Upper lobe of left lung (tissue), 6 donors: ENCODE results near the gene SCNN1B. TPM values are rescaled to one million over a fixed set of nuclear protein-coding genes. Genes with fewer than 3 reads are reported as not detected.

ENCODE experiments used
- ATAC-seq, 2 donors: fragments of 200-7000 bp; cut with Tn5 transposase; one replicate each; pipeline ENCODE4 v1.9.1; 2022; ENCODE audit warnings: mild to moderate bottlenecking in 2 of 2, moderate library complexity in 2 of 2; ENCODE audit not compliant: low FRiP score in 2 of 2
- DNase-seq, 2 donors: peaks; one replicate each; pipeline ENCODE4 v3.0.0-alpha.2; 2019 to 2020
- H3K27ac ChIP-seq, 4 donors: fragments of 200-600 bp; sonication (generic); one replicate each; pipeline ENCODE4 v1.5.1; 2016 to 2019
- H3K27me3 ChIP-seq, 4 donors: fragments of 200-600 bp; sonication (generic); one replicate each; pipeline ENCODE4 v1.5.1; 2017 to 2019
- H3K36me3 ChIP-seq, 4 donors: fragments of 200-600 bp; sonication (generic); one replicate each; pipeline ENCODE4 v1.5.1; 2016 to 2019
- H3K4me1 ChIP-seq, 4 donors: fragments of 200-600 bp; sonication (generic); one replicate each; pipeline ENCODE4 v1.5.1; 2018 to 2019
- H3K4me3 ChIP-seq, 4 donors: fragments of 200-600 bp; sonication (generic); one replicate each; pipeline ENCODE4 v1.5.1; 2017 to 2019; ENCODE audit warnings: mild to moderate bottlenecking in 2 of 4, moderate library complexity in 1 of 4
- H3K9me3 ChIP-seq, 4 donors: fragments of 200-600 bp; sonication (generic); one replicate each; pipeline ENCODE4 v1.5.1; 2018 to 2019
- CTCF ChIP-seq, 6 experiments: fragments of 450-650 bp in 4 of 6; fragments of 200-600 bp in 2 of 6; sonication (generic) in 2 of 6; IDR thresholded peaks; one replicate each; pipeline ENCODE4 v1.5.1; 2016 to 2019; ENCODE audit warnings: antibody characterized with exemption in 6 of 6
- EP300 ChIP-seq, 4 donors: sonication (generic); formaldehyde crosslinking; IDR thresholded peaks; one replicate each; pipeline ENCODE4 v1.5.1; 2017; ENCODE audit warnings: antibody characterized with exemption in 4 of 4, control low read depth in 2 of 4
- POLR2A ChIP-seq, 4 donors: fragments of 450-650 bp; IDR thresholded peaks; one replicate each; pipeline ENCODE4 v1.5.1; 2016 to 2017; ENCODE audit warnings: antibody characterized with exemption in 4 of 4, mild to moderate bottlenecking in 2 of 4
- POLR2AphosphoS5 ChIP-seq, 2 donors: sonication (generic); formaldehyde crosslinking; IDR thresholded peaks; one replicate each; pipeline ENCODE4 v1.5.1; 2017; ENCODE audit warnings: antibody characterized with exemption in 2 of 2
- WGBS, 2 donors: methylation state at CpG; one replicate each; pipeline ENCODE4 v1.1.5; 2017 to 2018; 5-methylcytosine and 5-hydroxymethylcytosine counted together
- total RNA-seq, 6 donors: library from RNA; depleted of rRNA in 4 of 6; stranded (reverse); fragments of >200 nt in 4 of 6; gene quantifications; one replicate each; pipeline versions ENCODE4 v1.1.0 to v1.2.1, GENCODE V29; 2016 to 2021
- donor health status: DM: no; HTN: no; CAD: no; lungs with moderate emphysema.
- donor health status: DM: no; HTN: yes; CAD: no; lungs with severe emphysema.

The SCNN1B gene
- total RNA-seq, 6 donors from 2014 or later: 40.3 to 82.0 (median 56.7) TPM

- H3K27ac ChIP-seq: no peak overlapping the region
- no peaks in the 10 kb centered on the region for H3K36me3 ChIP-seq
- no peak overlapping the region for H3K4me3 ChIP-seq
- ATAC-seq (no peak), DNase-seq (no peak)
- 81 to 88% methylated on average over 4 of the region's 4 CpGs for WGBS, 2 donors
- H3K27me3 ChIP-seq: no peaks in the 10 kb centered on the region
- no peaks in the 10 kb centered on the region for H3K9me3 ChIP-seq
- peaks cover 0 to 5% (median 0%) of the 10 kb centered on the region in 4 donors for H3K4me1 ChIP-seq
- TF ChIP-seq CTCF (IDR thresholded peaks at IDR 0.05) (no peak), POLR2A (IDR thresholded peaks at IDR 0.05) (no peak), EP300 (IDR thresholded peaks at IDR 0.05) (no peak), POLR2AphosphoS5 (IDR thresholded peaks at IDR 0.05) (no peak)
Observed at GRCh38 chr16:23333034-23333579, 31.0 kb downstream of the SCNN1B start.

- H3K4me3 ChIP-seq: no peak overlapping the region
- no peaks in the 10 kb centered on the region for H3K9me3 ChIP-seq
- DNase-seq: no peak
- H3K36me3 ChIP-seq: no peaks in the 10 kb centered on the region
- peaks cover 0 to 5% (median 0%) of the 10 kb centered on the region in 4 donors for H3K4me1 ChIP-seq
- 91 to 92% methylated on average over 7 to 11 of the region's 11 CpGs for WGBS, 2 donors
- H3K27me3 ChIP-seq: no peaks in the 10 kb centered on the region
- no peak for TF ChIP-seq POLR2AphosphoS5 (IDR thresholded peaks at IDR 0.05)
- TF ChIP-seq POLR2A (IDR thresholded peaks at IDR 0.05): no peak
- TF ChIP-seq EP300 (IDR thresholded peaks at IDR 0.05): no peak
- no peak for TF ChIP-seq CTCF (IDR thresholded peaks at IDR 0.05)
- H3K27ac ChIP-seq: peak overlapping the region in 1 of 4 donors; percentile 21
- ATAC-seq: no peak
Observed at GRCh38 chr16:23333831-23334456, 31.8 kb downstream of the SCNN1B start.

- no peak for TF ChIP-seq CTCF (IDR thresholded peaks at IDR 0.05)
- no peak for TF ChIP-seq POLR2AphosphoS5 (IDR thresholded peaks at IDR 0.05)
- no peak for TF ChIP-seq POLR2A (IDR thresholded peaks at IDR 0.05)
- no peak for TF ChIP-seq EP300 (IDR thresholded peaks at IDR 0.05)
- no peak for ATAC-seq
- peaks cover 0 to 5% (median 0%) of the 10 kb centered on the region in 4 donors for H3K4me1 ChIP-seq
Observed at GRCh38 chr16:23334457-23334853, 32.4 kb downstream of the SCNN1B start.

GRCh38 chr16:23334950-23335349 is 32.8 kb downstream of the SCNN1B start:
- Histone ChIP-seq H3K9me3 (no peaks in the 10 kb centered on the region), H3K27me3 (no peaks in the 10 kb centered on the region), H3K27ac (no peak overlapping the region), H3K36me3 (no peaks in the 10 kb centered on the region), H3K4me3 (no peak overlapping the region), H3K4me1 (peaks cover 0 to 5% (median 0%) of the 10 kb centered on the region in 4 donors)
- no peak for ATAC-seq
- WGBS, 2 donors: 44 to 47% methylated on average over 1 of the region's 1 CpG
- no peak for TF ChIP-seq POLR2A (IDR thresholded peaks at IDR 0.05)
- no peak for TF ChIP-seq CTCF (IDR thresholded peaks at IDR 0.05)
- TF ChIP-seq POLR2AphosphoS5 (IDR thresholded peaks at IDR 0.05): no peak
- no peak for TF ChIP-seq EP300 (IDR thresholded peaks at IDR 0.05)
- no peak for DNase-seq

More at GRCh38 chr16:23334457-23334853, 32.4 kb downstream of the SCNN1B start:
- 42 to 67% methylated on average over 3 of the region's 3 CpGs for whole genome bisulfite sequencing, 2 donors
- Histone ChIP-seq H3K27ac (peak overlapping the region in 1 of 4 donors; percentile 21), H3K36me3 (no peaks in the 10 kb centered on the region), H3K27me3 (no peaks in the 10 kb centered on the region), H3K9me3 (no peaks in the 10 kb centered on the region), H3K4me3 (no peak overlapping the region)
- DNase-seq: no peak
